GM19467 (cell line): ENCODE data around the gene PCBP2.
"Not testable (repeated sequence)": the region's sequence is repeated elsewhere in the genome, so short reads cannot be mapped to it uniquely, and the experiment has no call there.

ENCODE experiments used
- ATAC-seq: cut with Tn5 transposase; IDR thresholded peaks from one replicate; pipeline ENCODE4 v1.9.1; 2021; ENCODE audit warnings: mild to moderate bottlenecking, moderate library complexity; ENCODE audit not compliant: unreplicated experiment

The PCBP2 gene

DNA sequence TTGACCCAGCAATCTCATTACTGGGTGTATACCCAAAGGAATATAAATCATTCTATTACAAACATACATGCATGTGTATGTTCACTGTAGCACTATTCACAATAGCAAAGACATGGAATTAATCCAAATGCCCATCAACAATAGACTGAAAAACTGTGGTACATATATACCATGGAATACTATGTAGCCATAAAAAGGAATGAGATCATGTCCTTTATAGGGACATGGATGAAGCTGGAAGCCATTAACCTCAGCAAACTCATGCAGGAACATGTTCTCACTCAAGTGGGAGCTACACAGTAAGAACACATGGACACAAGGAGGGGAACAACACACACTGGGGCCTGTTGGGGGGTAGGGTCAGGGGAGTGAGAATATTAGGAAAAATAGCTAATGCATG lies 12.3 kb upstream of the PCBP2 start:
- ATAC-seq = not testable (repeated sequence)

DNA sequence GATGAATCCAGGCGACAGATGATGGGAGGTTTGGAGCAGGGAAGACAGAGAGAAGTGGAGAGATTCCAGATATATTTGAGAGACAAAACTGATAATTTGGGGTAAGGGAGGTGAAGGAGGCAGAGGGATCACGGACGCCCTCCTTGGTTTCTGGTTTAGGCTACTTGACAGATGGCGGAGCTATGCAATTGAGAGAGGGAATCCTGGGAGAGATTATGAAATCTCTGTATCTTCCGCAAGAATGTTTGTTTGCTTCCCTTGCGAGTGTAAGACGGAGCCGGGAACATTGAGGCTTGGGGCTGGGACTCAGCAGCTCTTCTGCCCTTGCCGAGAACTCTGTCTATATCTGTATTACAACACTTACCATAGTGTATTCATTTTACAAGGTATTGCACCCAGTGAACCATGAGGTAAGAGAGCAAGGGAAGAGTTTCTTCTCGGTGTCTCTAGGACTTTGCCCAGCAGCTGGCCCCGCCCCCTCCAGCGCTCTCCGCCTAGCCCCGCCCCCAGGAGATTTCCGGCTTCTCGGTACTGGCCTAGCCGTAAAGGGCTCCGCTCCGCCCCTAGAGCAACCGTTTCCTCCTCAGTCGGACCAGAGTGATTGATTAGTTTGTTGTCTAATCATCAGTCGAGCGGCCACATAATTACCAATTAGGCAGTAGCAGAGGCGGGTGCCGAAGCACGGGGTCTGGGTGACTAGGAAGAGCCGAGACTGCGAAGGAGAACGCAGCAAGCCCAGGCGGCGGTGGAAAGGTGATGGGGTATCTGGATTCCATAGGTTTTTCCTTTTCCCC lies 10.7 kb upstream of the PCBP2 start, which contains the start of gene PRR13:
PRR13 (plus strand) TSS at position 695 of the 794 bp plus-strand sequence. CDS start 981 bp downstream, outside the sequence.
- peak; percentile 97 for ATAC-seq

DNA sequence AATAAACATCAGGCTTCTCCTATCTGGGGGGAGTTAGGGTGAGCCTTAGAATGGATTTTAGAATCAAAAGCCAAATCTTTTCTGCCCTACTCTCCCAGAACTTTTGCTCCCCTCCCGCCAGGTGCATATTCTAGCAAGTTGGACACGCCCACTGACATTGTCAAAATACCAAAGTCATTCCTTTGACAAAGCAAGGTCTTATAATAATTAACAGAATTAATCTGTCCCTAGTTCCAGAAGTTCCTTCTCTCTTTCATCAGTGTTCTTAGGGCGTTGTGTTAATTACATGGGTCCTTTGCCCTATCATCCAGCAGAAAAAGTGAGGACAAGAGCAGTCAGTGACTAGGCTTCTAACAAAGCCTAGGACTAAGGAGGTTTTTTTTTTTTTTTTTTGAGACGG lies 7.9 kb upstream of the PCBP2 start:
- ATAC-seq = no peak

DNA sequence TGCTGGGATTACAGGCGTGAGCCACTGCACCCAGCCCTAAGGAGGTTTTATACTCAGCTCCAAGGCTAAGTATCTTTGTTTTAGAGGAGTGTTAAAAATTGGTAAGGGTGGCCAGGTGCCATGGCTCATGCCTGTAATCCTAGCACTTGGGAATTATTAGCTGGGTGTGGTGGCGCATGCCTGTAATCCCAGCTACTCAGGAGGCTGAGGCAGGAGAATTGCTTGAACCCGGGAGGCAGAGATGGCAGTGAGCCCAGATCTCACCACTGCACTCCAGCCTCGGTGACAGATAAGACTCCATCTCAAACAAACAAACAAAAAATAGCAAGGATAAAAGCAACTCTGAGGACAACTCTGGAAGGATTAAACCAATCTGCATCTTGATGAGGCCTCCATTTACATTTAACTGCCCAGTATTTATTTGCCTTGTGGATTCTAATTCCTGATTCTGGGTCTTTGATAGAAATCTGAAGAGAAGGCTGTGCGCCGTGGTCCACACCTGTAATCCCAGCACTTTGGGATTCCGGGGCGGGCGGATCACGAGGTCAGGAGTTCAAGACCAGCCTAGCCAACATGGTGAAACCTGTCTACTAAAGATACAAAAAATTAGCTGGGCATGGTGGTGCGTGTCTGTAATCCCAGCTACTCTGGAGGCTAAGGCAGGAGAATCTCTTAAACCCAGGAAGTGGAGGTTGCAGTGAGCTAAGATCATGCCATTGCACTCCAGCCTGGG lies 7.1 kb upstream of the PCBP2 start:
- not testable (repeated sequence) for ATAC-seq

DNA sequence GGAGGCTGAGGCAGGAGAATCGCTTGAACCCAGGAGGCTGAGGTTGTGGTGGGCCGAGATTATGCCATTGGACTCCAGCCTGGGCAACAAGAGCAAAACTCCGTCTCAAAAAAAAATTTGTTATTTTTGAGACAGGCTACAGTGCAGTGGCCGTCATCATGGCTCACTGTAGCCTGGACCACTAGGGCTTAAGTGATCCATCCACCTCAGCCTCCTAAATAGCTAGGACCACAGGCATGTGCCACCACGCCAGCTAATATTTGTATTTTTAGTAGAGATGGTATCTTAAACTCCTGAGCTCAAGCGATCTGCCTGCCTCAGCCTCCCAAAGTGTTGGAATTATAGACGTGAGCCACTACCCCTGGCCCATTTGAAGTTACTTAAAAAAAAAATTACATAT lies 966 bp upstream of the PCBP2 start:
- ATAC-seq = no peak

DNA sequence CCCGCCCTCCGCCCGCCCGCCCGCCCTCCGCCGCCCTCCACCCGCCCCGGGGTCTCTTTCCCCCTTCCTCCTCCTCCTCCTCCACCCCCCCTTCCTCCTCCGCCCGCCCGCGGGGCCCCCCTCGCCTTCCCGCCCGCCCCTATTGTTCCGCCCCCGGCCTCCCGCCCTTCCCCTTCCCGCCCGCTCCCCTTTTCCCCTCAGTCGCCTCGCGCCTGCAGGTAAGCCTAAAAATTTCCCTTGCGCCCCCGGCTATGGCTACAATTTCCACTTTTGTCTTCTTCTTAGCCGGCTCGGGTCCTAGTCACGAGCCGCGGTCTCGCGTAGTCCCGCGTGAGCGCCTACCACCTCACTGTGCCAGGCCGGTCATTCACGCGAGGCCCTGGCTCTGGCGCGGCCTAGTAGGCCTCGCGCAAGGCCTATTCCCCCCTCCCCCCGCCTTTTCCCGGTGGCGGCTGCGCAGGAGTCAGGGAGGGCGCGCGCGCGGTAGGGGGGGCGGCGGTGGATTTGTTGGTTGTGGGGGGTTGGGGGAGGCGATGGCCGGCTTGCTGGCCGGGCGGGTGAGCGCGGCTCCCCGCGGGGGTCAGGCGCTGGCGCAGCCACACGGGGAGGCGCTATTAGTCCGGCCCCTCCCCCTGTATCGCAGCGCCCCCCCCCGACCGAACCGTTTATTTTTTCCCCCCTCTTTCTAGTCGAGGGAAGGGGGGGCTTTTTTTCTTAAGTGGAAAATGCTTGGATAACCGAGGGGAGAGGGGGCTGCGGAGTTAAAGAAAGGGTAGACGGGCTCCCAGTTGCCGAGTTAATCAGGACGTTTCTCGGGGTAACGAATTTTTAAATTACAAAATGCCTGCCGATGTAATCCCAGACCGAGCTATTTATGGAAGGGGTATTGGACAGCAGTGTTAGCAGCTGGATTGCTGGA lies 516 bp downstream of the PCBP2 start:
- ATAC-seq = no peak

DNA sequence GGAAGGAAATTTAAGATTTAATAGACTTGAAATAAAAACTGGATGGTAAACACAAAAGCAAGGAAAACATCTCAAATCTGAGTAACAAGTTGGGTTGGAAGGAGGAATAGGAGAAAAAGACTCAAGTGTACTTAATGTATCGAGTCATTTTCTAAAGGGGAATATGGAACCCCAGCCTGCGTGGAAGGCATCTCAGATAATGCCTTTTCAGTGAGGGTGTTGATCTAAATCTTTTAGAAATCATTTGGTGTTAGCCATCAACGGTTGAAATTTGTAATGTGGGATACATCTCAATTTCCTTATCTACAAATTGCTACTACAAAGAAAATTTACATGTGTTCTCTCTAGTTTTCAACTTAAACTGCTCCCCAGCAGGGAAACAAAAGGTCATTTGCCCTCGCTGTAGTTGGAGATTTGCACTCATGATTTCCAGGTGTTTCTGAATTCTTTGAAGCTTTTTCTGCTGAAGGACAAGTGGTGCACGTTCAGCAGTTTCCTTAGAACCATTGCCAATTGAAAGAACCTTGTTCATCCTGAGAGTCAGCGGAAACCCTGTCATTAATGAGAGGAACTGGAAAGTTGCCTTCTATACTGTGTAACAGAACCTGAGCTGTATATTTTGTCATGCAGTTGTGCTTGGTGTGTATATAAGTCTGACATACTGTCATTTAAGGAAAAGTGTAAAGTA lies 2.2 kb downstream of the PCBP2 start:
- no peak for ATAC-seq

DNA sequence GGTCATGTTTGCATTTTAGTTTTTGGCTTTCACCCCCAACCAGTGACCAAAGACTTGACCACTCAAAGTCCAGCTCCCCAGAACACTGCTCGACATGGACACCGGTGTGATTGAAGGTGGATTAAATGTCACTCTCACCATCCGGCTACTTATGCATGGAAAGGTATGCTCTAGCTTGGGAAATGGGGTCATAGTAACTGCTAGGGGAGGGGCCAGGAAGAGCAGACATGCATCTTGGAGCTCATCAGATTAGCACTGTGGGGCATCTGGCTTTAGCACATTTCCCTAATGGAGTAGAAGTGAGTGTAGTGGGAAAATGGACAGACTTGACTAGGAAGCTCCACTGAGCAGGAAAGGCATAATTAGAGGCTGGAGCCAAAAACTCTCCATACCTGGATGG lies 2.8 kb downstream of the PCBP2 start:
- ATAC-seq = no peak

DNA sequence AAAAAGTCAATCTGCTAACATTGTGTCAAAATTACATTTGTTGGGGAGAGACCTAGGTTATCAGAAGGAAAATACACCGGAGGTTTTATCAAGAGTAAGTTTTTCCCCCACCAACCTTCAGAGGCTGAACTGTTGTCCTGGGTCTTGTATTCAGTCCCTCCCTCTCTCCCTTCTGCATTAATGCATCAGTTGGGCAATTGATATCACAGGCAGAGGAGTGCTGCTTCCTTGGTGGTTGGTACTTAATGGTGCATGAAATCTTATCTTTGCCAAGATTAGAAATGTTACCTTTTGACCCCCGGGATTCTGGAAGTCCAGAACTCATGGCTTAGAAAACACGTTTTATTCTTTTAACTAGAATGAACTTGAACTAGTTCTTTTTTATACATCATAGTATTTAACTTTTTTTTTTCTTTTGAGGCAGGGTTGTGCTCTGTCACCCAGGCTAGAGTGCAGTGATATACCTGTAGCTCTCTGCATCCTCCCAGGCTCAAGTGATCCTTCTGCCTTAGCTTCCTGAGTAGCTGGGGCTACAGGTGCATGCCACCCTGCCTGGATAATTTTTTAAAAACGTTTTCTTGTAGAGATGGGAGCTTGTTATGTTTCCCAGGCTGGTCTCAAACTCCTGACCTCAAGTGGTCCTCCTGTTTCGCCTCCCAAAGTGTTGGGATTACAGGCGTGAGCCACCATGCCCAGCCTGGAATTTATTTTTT lies 4.9 kb downstream of the PCBP2 start:
- no peak for ATAC-seq

DNA sequence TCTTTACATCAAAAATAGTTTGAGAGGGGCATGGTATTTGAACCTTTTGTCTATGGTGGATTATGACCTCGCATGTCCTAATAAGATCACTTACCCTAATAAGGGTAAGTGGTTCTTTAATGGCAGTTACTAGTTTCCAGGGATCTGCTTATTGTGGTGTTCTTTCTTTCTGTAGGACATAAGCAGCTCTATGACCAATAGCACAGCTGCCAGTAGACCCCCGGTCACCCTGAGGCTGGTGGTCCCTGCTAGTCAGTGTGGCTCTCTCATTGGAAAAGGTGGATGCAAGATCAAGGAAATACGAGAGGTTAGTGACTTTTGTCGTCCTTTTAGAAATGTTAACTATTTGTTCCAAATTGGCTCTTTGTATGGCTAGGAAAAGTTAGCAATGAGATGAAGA lies 7.2 kb downstream of the PCBP2 start:
- no peak for ATAC-seq

DNA sequence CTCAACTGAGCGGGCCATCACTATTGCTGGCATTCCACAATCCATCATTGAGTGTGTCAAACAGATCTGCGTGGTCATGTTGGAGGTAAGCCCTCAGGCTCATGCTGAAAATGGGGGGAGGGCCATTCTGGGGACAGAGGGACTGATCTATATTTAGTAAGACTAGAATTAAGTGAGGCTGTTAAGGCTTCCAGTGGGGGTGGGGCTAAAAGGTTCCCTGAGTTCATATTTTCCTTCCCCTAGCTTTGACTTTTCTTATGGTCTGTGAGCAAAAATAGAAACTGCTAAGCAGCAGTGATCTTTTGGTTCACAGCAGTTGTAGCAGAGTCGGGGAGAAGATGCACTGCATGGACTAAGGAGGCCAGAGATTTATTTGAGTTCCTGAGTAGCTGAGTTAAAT lies 9.2 kb downstream of the PCBP2 start:
- no peak for ATAC-seq

DNA sequence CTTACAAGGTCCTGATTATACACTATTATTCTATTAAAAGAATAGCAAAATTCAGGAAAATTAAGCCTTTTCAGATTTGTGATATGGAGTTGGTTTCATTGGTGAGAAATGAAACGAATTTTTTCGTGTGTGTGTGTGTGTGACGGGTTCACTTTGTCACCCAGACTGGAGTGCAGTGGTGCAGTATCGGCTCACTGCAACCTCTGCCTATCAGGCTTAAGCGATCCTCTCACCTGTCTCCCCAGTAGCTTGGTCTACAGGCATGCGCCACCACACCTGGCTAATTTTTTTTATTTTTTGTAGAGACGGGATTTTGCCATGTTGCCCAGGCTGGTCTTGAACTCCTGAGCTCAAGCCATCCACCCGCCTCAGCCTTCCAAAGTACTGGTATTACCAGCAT lies 9.7 kb downstream of the PCBP2 start:
- no peak for ATAC-seq

DNA sequence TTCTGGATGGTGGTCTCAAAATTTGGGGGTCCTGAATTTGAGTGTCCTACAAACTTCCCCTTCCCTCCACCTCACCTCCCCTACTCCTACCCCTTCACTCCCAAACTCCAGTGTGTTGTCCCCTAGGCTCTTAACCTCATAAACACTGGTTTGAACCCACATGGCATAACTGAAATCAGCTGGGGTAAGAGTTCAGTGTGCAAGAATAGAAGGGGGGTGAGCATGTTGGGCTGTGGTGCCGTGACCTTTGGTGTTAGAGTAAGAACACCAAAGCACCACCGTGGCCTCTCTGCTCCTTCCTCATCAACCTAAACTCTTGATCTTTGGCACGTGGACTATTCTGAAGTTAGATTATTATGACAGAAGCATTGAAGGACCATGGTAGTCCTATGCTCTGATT lies 11.0 kb downstream of the PCBP2 start:
- ATAC-seq = no peak

DNA sequence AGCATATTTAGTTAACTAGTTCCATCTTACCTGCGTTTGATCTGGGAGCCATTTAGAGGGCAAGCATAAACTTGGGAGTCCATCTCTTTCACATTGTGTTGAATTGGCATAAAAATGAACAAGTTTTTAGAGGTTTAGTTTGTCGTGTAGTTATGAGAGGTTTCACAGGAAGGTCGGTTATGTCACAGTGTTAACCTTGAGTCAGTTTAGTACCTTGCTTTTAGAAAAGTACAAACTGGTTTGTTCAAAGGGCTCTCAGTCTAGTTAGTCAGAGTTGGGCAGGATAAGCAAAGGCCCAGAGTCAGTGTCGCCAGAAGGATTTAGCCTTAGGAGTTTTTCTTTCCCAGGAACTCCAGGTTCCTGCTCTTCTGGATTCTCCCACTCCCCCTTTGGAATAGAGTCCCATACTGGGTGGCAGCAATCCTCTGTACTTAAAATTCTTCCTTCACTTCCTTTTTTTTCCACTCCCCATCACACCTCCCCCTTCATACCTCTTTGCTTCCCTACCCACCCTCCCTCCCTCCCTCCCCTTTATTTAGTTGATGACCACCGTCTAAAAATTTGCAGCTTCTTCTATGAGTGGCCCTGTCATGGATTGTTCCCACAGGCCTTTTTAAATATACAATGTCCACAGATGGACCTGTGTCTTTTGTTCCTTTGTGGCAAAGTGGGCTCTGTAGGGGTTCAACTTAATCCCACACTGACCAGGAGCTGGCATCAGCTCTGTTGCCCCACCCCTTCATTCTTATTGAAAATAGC lies 12.1 kb downstream of the PCBP2 start:
- no peak for ATAC-seq

DNA sequence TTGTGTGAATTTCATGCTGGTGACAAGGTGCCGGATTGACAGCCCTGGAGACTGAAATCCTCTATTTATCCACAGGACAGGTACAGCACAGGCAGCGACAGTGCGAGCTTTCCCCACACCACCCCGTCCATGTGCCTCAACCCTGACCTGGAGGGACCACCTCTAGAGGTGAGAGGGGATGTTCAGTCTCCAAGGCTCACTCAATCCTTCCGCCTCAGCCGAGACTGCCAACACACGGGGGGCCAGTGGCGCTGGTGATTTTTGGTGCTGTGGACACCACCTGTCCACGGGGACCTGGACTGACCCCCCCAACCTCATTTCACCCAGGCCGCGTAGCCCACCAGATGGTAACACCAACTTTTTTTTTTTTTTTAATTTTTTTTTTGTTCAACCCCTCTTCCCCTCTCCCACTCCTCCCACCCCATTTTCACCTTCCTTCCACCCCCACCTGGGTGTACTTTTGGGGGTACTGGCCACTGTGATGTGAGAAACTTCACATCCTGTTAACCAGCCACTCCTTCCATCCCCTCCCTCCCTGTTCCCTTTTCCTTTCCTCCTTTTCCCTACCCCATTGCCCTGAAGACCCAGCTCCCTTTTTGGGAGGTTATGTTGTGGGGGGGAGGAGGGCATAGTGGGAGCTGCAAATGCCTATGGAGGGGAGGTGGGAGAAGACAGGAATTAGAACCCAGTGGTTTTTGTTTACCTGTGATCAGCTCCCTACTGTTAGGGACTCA lies 12.9 kb downstream of the PCBP2 start:
- ATAC-seq = no peak

DNA sequence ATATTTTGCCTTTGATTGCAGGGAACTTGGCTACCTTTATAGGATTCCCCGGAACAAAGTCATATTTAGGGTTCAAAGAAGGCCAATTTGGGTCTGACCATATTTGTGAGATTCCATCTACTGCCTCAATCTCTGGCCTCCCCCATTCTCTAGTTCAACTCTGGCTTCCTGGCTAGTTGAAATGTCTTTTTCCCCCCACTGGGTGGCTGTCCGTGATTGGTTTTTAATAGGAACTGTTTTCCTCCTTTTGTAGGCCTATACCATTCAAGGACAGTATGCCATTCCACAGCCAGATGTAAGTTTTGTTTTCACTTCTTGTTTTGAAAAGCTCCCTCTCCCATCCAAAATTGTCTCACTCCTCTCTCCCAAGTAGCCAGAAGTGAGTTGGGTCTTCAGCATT lies 13.8 kb downstream of the PCBP2 start:
- ATAC-seq = no peak

DNA sequence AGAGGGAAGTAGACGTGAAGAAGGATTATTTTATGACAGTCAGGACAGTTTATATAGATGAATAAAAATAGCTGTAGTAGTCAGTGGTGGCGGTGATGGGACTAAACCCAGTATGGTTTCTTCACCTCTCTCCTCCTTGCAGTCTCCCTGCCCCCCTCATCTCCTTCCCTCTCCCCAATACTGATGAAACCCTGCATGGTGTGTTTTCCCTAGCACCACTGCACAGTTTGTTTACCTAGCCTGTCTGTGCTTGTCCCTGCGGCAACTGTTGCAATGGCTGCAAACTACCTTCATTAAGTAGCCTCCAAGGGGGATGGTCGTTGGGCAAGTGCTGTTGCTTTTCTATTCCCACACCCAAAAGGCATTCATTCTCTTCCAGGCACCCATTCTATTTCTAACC lies 14.7 kb downstream of the PCBP2 start:
- no peak for ATAC-seq

DNA sequence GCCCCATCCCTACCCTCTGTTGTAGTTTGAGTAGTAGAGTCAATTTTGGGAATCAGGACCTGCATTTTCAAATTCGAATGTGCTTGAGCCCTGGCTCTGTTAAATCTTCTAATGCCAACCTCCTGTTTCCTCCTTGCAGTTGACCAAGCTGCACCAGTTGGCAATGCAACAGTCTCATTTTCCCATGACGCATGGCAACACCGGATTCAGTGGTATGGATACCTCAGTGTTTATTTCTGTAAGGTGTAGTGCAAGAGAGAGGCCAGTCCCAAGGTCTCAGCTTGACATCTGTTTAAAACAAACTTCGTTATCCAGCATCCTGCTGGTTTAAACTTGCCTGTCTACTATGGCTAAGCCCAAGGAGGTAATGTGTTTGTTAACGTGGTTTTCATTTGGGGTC lies 15.2 kb downstream of the PCBP2 start:
- no peak for ATAC-seq

DNA sequence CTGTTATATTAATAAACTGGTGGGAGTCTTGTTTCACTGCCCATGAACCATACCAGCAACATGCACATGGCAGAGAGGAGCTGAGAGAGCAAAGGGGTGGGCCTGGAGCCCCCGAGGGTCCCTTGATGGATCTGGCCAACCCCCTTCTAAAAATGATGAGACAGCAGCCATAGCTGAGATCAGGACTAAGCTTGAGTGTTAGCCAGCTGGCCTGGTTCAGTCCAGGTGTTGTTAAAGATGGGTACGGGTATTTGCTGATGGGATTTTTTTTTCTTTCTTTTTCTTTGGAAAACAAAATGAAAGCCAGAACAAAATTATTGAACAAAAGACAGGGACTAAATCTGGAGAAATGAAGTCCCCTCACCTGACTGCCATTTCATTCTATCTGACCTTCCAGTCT lies 16.0 kb downstream of the PCBP2 start:
- ATAC-seq = no peak
